GM06990 (cell line): ENCODE results near the gene PLXNA4.

ENCODE experiments used
- DNase-seq: peaks from one replicate; pipeline ENCODE4 v3.0.0-alpha.2; 2011; ENCODE audit not compliant: insufficient read length; ENCODE audit errors: extremely low read depth
- H3K27me3 ChIP-seq: replicated peaks from 2 replicates; pipeline ENCODE4 v1.6.0; 2011; ENCODE audit warnings: low read length; ENCODE audit not compliant: control insufficient read depth, insufficient read depth
- H3K36me3 ChIP-seq: 2 replicates; pipeline ENCODE4 v1.5.1; 2011; ENCODE audit warnings: low read length; ENCODE audit not compliant: control insufficient read depth, insufficient read depth
- H3K4me3 ChIP-seq: replicated peaks from 2 replicates; pipeline ENCODE4 v1.5.1; 2011; ENCODE audit warnings: low read depth, mild to moderate bottlenecking, control low read depth, low read length
- CTCF ChIP-seq: IDR thresholded peaks from 2 replicates; pipeline ENCODE4 v1.5.1; 2011; ENCODE audit warnings: low read length, control low read depth, mild to moderate bottlenecking, inconsistent platforms; ENCODE audit not compliant: insufficient read depth, poor library complexity, severe bottlenecking

The PLXNA4 gene

GRCh38 chr7:132205509-132205908 is 370.8 kb downstream of the PLXNA4 start:
- Histone ChIP-seq H3K27me3 (no peaks in the 10 kb centered on the region), H3K36me3 (no peaks in the 10 kb centered on the region), H3K4me3 (no peak overlapping the region)
- no peak for TF ChIP-seq CTCF
- DNase-seq: no peak

GRCh38 chr7:132203021-132203420 is 373.2 kb downstream of the PLXNA4 start:
- Histone ChIP-seq H3K4me3 (no peak overlapping the region), H3K27me3 (no peaks in the 10 kb centered on the region), H3K36me3 (no peaks in the 10 kb centered on the region)
- DNase-seq: no peak
- TF ChIP-seq CTCF: no peak

- DNase-seq: no peak
- Histone ChIP-seq H3K27me3 (no peaks in the 10 kb centered on the region), H3K36me3 (no peaks in the 10 kb centered on the region), H3K4me3 (no peak overlapping the region)
- TF ChIP-seq CTCF: no peak
These were observed 373.7 kb downstream of the PLXNA4 start for GRCh38 chr7:132202541-132202940.

GRCh38 chr7:132200141-132200540 is 376.1 kb downstream of the PLXNA4 start:
- no peak overlapping the region for H3K4me3 ChIP-seq
- no peak for TF ChIP-seq CTCF
- no peaks in the 10 kb centered on the region for H3K36me3 ChIP-seq
- H3K27me3 ChIP-seq: no peaks in the 10 kb centered on the region
- no peak for DNase-seq

GRCh38 chr7:132199626-132200025 is 376.6 kb downstream of the PLXNA4 start:
- DNase-seq: no peak
- H3K4me3 ChIP-seq: no peak overlapping the region
- TF ChIP-seq CTCF: no peak
- H3K27me3 ChIP-seq: no peaks in the 10 kb centered on the region
- H3K36me3 ChIP-seq: no peaks in the 10 kb centered on the region

- H3K27me3 ChIP-seq: peaks cover 1% of the 10 kb centered on the region; the same call in 1 of the 2 replicates
- no peaks in the 10 kb centered on the region for H3K36me3 ChIP-seq
- no peak overlapping the region for H3K4me3 ChIP-seq
- no peak for DNase-seq
- no peak for TF ChIP-seq CTCF
These were observed 378.5 kb downstream of the PLXNA4 start for GRCh38 chr7:132197772-132198171.
